Neural progenitor cell (in vitro differentiated cells): ENCODE results near the gene ZNF277. TPM values are rescaled to one million over a fixed set of nuclear protein-coding genes. Genes with fewer than 3 reads are reported as not detected.

Source experiments
- total RNA-seq: library from RNA; depleted of rRNA; stranded (reverse); fragments of >200 nt; gene quantifications from 2 replicates; pipeline ENCODE4 v1.2.3, GENCODE V29; 2015; ENCODE audit warnings: low replicate concordance

ZNF277 gene
- total RNA-seq, 1 donor from 2014 or later = 55.5 TPM

Other genes starting within 250 kb of the ZNF277 start
- gene DOCK4, start 296 bp upstream of the ZNF277 start, total RNA-seq = 9.6 and 11.4 TPM in 2 replicates
- 82.2 and 110 TPM in 2 replicates for gene IFRD1, start 243.8 kb downstream of the ZNF277 start, total RNA-seq